GM12891 (cell line): ENCODE measurements around the gene COL2A1.

ENCODE experiments used
- DNase-seq: peaks from one replicate; pipeline ENCODE4 v3.0.0; 2011; ENCODE audit warnings: low spot score; ENCODE audit not compliant: insufficient read length
- FAIRE-seq: peaks from 2 replicates; lab custom pipeline; 2011; peaks lifted over from hg19 to GRCh38; lab: Jason Lieb, UNC
- PAX5 ChIP-seq: IDR thresholded peaks from 2 replicates; pipeline ENCODE4 v1.6.1; 2011; ENCODE audit warnings: low read length, moderate library complexity, mild to moderate bottlenecking; ENCODE audit not compliant: insufficient read depth, severe bottlenecking
- POLR2A ChIP-seq: IDR thresholded peaks from 2 replicates; pipeline ENCODE4 v1.6.1; 2011; ENCODE audit warnings: low read depth, low read length, control low read depth
- POLR2AphosphoS5 ChIP-seq: IDR thresholded peaks from 2 replicates; pipeline ENCODE4 v1.6.1; 2011; ENCODE audit warnings: low read depth, low read length, control low read depth
- POU2F2 ChIP-seq: IDR thresholded peaks from 2 replicates; pipeline ENCODE4 v1.6.1; 2011; ENCODE audit warnings: low read depth, mild to moderate bottlenecking, control low read depth, low read length, moderate library complexity
- SPI1 ChIP-seq: IDR thresholded peaks from 2 replicates; pipeline ENCODE4 v1.6.1; 2011; ENCODE audit warnings: low read depth, low read length, control low read depth
- TAF1 ChIP-seq: IDR thresholded peaks from 2 replicates; pipeline ENCODE4 v1.6.1; 2011; ENCODE audit warnings: low read depth, low read length, control low read depth

Gene COL2A1

DNA sequence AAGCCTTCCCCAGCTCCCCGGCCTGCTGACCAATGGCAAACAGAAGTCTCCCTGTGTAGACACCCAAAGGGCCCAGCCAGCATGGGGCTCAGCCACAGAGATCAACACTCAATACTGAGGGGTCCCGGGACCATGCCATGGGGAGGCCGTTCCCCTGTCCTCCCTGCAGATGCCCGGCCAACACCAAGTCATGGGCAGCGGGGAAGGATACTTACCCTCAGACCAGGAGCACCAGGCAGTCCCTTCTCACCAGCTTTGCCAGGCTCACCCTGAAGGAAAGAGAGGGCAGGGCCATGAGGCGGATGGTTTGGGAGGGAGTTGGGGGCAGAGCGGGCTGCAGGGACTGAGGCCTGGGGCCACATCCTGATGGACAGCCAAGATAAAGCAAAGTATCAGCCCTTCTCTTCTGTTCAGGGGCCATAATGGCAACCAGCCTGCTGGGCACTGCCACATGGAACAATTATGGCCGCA lies 19.9 kb downstream of the COL2A1 start:
- DNase-seq (no peak), FAIRE-seq (no peak)
- TF ChIP-seq PAX5 (no peak), POLR2A (no peak), SPI1 (no peak), POU2F2 (no peak)

DNA sequence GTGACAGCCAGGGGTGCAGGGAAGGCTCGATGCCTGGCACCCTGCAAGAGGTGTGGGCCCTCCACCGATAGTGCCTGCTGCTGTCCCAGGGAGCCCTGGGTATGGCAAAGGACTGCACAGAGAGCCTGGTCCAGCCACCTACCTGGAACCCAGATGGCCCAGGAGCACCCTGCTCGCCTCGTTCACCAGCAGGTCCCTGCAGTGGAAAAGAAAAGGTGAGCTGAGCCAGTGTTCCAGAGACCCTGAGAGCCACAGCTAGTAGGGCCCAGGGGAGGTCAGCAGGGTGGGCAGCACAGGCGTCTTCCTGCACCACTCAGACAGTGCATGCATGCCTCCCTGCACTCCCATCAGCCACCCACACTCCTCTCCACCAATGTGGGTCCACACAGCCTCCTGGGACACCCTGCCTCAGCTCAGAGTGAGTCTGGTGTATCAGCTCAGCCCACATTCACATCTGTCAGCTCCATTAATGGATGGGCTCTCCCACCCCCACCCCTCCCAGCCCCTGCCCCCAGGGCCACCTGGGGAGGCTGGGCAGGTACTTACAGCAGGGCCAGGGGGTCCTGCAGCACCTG lies 20.6 kb downstream of the COL2A1 start:
- FAIRE-seq (no peak), DNase-seq (no peak)
- TF ChIP-seq SPI1 (no peak), PAX5 (no peak), POU2F2 (no peak), TAF1 (no peak), POLR2A (no peak), POLR2AphosphoS5 (no peak)

DNA sequence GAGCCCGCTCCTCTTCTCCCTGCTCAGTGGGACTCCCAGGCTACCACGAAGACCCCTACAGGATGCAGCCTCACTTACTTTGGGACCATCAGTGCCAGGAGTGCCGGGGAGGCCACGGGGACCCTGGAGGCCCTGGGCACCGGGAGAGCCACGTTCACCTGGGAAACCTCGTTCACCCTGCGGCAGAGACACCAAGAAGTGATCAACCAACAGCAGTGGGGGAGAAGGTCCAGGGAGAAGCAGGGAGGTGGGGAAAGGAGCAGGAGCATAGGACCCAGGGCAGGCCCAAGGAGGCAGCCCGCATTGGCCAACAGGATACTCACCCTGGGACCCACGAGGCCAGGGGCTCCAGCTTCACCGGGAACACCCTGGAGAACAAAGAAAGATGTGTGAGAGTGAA lies 21.5 kb downstream of the COL2A1 start:
- TF ChIP-seq POLR2A (no peak), POU2F2 (no peak), TAF1 (no peak), SPI1 (no peak), POLR2AphosphoS5 (no peak), PAX5 (no peak)
- no peak for FAIRE-seq
- DNase-seq: no peak

DNA sequence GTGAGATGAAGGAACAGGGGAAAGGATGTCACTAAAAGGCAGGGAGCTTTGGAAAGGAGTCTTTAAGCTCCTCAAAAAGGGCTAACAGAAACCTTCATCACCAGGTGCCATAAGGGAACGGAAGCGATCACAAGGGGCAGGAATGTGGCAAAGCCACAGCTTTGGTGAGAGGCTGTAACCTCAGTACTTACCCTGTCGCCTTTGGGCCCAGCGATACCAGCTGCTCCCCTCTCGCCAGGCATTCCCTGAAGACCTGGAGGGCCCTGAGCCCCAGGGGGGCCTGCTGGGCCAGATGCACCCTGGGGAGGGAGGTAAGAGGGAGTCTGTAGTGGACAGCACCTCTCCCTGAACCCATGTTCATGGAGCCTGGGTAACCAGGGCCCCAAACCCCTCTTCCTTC lies 22.0 kb downstream of the COL2A1 start:
- FAIRE-seq (no peak), DNase-seq (no peak)
- TF ChIP-seq POLR2AphosphoS5 (no peak), PAX5 (no peak), POLR2A (no peak), SPI1 (no peak), POU2F2 (no peak), TAF1 (no peak)

- no peak for DNase-seq
- FAIRE-seq: no peak
- TF ChIP-seq POU2F2: no peak
- no peak for TF ChIP-seq PAX5
- TF ChIP-seq POLR2AphosphoS5: no peak
- TF ChIP-seq POLR2A: no peak
- TF ChIP-seq SPI1: no peak
- no peak for TF ChIP-seq TAF1
These were observed 22.6 kb downstream of the COL2A1 start for GRCh38 chr12:47981496-47982260.

DNA sequence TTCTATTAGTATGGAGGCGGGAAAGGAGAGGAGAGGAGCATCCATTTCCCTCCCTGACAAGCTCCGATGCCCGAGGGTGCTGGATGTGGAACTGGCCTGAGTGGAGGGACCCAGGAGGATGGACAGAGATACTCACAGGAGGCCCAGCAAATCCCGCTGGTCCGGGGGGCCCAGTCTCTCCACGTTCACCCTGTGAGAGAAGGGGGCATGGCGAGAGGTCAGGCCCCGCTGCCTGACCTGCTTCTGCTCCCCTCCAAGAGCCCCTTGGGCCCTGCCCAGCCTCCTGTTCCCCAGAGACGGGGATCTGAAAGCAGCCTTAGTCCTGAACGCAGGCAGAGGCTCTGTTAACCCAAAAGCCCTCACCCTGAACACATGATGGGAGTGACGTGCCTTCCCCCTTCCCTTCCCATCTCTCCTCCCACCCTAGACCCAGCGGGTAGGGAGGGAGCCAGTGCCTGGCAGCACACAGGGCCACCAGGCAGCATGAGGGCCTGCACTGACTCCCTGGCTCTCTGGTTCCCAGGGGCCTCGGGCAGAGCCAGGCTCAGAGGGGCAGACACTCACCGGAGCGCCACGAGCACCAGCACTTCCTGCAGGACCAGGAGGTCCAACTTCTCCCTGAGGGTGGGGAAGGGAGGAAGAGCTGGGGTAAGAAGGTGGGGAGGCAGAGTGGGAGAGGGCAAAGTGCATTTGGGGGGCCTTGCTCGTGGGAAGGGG lies 23.3 kb downstream of the COL2A1 start:
- no peak for FAIRE-seq
- no peak for DNase-seq
- no peak for TF ChIP-seq POLR2A
- no peak for TF ChIP-seq SPI1
- no peak for TF ChIP-seq PAX5

- FAIRE-seq (no peak), DNase-seq (no peak)
- no peak for TF ChIP-seq POU2F2
- TF ChIP-seq PAX5: no peak
- no peak for TF ChIP-seq POLR2AphosphoS5
- TF ChIP-seq TAF1: no peak
- TF ChIP-seq SPI1: no peak
- TF ChIP-seq POLR2A: no peak
These were observed 24.1 kb downstream of the COL2A1 start for GRCh38 chr12:47980197-47980596.

- TF ChIP-seq POLR2A (no peak), POLR2AphosphoS5 (no peak), SPI1 (no peak), PAX5 (no peak), TAF1 (no peak), POU2F2 (no peak)
- FAIRE-seq: no peak
These were observed 24.6 kb downstream of the COL2A1 start for GRCh38 chr12:47979686-47980085.

GRCh38 chr12:47979166-47979565 lies 25.1 kb downstream of the COL2A1 start:
- FAIRE-seq: no peak
- TF ChIP-seq PAX5: no peak
- TF ChIP-seq TAF1: no peak
- no peak for TF ChIP-seq POU2F2
- no peak for TF ChIP-seq SPI1
- TF ChIP-seq POLR2A: no peak
- TF ChIP-seq POLR2AphosphoS5: no peak
- DNase-seq: no peak

More at GRCh38 chr12:47979686-47980085, 24.6 kb downstream of the COL2A1 start:
- no peak for DNase-seq

DNA sequence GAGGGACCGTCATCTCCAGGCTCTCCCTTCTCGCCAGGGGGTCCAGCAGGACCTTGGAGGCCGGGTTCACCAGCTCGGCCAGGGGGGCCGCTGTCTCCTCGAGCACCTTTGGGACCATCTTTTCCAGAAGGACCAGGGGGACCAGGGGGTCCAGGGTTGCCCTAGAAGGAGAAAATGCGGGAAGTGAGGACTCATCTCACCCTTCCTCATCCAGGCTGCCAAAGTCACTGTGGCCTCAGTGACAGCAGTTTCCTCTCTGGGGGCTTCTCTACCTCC lies 25.7 kb downstream of the COL2A1 start:
- DNase-seq (no peak), FAIRE-seq (no peak)
- TF ChIP-seq POU2F2 (no peak), POLR2A (no peak), POLR2AphosphoS5 (no peak), TAF1 (no peak), PAX5 (no peak), SPI1 (no peak)
